Sigmoid colon (tissue), 7 donors: Measurements from ENCODE around the gene RBM34. TPM values are rescaled to one million over a fixed set of nuclear protein-coding genes. Genes with fewer than 3 reads are reported as not detected.
"Not testable (repeated sequence)": the region's sequence is repeated elsewhere in the genome, so short reads cannot be mapped to it uniquely, and the experiment has no call there.

Experiments used
- DNase-seq: peaks from one replicate; pipeline ENCODE4 v3.0.0-alpha.2; 2019
- H3K27ac ChIP-seq, 4 donors: fragments of 200-600 bp; sonication (generic); one replicate each; pipeline ENCODE4 v1.5.1; 2016 to 2019; ENCODE audit warnings: mild to moderate bottlenecking in 1 of 4
- H3K27me3 ChIP-seq, 3 donors: fragments of 200-600 bp; sonication (generic); one replicate each; pipeline ENCODE4 v1.5.1; 2019; ENCODE audit warnings: mild to moderate bottlenecking in 1 of 3
- H3K36me3 ChIP-seq, 4 donors: fragments of 200-600 bp; sonication (generic); one replicate each; pipeline ENCODE4 v1.5.1; 2016 to 2019
- H3K4me1 ChIP-seq, 4 donors: fragments of 200-600 bp; sonication (generic); one replicate each; pipeline ENCODE4 v1.5.1; 2017 to 2019
- H3K4me3 ChIP-seq, 4 donors: fragments of 200-600 bp; sonication (generic); one replicate each; pipeline ENCODE4 v1.5.1; 2017 to 2019; ENCODE audit warnings: mild to moderate bottlenecking in 2 of 4, moderate library complexity in 1 of 4
- H3K9me3 ChIP-seq, 4 donors: fragments of 200-600 bp in 3 of 4; sonication (generic) in 3 of 4; one replicate each; pipeline versions ENCODE4 v1.5.1 to v1.6.1; 2013 to 2019
- EP300 ChIP-seq, 4 donors: sonication (generic); formaldehyde crosslinking; IDR thresholded peaks; one replicate each; pipeline ENCODE4 v1.6.1; 2017; ENCODE audit warnings: antibody characterized with exemption in 4 of 4
- POLR2A ChIP-seq, 2 donors: fragments of 450-650 bp; IDR thresholded peaks; one replicate each; pipeline ENCODE4 v1.6.1; 2016; ENCODE audit warnings: antibody characterized with exemption in 2 of 2, mild to moderate bottlenecking in 2 of 2, moderate library complexity in 2 of 2
- POLR2AphosphoS5 ChIP-seq, 4 donors: sonication (generic); formaldehyde crosslinking; IDR thresholded peaks; one replicate each; pipeline ENCODE4 v1.6.1; 2017; ENCODE audit warnings: antibody characterized with exemption in 4 of 4
- WGBS, 2 donors: extraction: QIAGEN DNeasy Blood & Tissue Kit; methylation state at CpG; one replicate each; pipeline ENCODE4 v1.1.7; 2013; 5-methylcytosine and 5-hydroxymethylcytosine counted together
- intact Hi-C: fragments of 100-400 bp; cut with DNase I; formaldehyde crosslinking; loops from one replicate; pipeline ENCODE4 v1.15.1; 2023
- polyA plus RNA-seq, 3 donors: library from polyadenylated mRNA; stranded (reverse); fragments of 200-250 nt; gene quantifications; one replicate each; pipeline ENCODE4 v1.2.3, GENCODE V29; 2013
- total RNA-seq, 4 donors: library from RNA; depleted of rRNA; stranded (reverse); fragments of >200 nt; gene quantifications; one replicate each; pipeline ENCODE4 v1.1.0, GENCODE V29; 2016
- TF ChIP-seq, protein P1 (sequence below), 4 experiments: fragments of 450-650 bp in 3 of 4; fragments of 200-600 bp in 1 of 4; IDR thresholded peaks; one replicate each; pipeline ENCODE4 v1.5.1; 2016 to 2019; ENCODE audit warnings: antibody characterized with exemption in 4 of 4, mild to moderate bottlenecking in 3 of 4, moderate library complexity in 2 of 4
- donor health status: healthy with polysubstance abuse.
- donor health status: Bipolar disorder and iron deficiency.
- donor health status: healthy.

Gene RBM34
- total and polyA plus RNA-seq, 7 donors: 46.4 to 83.9 (median 55.3) TPM

- 65 to 68% methylated on average over 21 of the region's 21 CpGs for WGBS, 2 donors
- intact Hi-C loops: loop anchor here (2.0 kb wide), 2 partner anchors 33 to 167 kb away; partner anchors contain the start of genes ARID4B, GGPS1 and TOMM20
- H3K9me3 ChIP-seq: no peaks in the 10 kb centered on the region
- H3K27ac ChIP-seq: peak overlapping the region; percentile 89 to 91 (median 90)
- H3K4me1 ChIP-seq: peaks cover 0 to 31% (median 20%) of the 10 kb centered on the region in 4 donors
- peaks cover 0 to 22% (median 1%) of the 10 kb centered on the region in 4 donors for H3K36me3 ChIP-seq
- no peaks in the 10 kb centered on the region for H3K27me3 ChIP-seq
- DNase-seq: no peak
- TF ChIP-seq POLR2A (IDR thresholded peaks at IDR 0.05) (no peak), POLR2AphosphoS5 (IDR thresholded peaks at IDR 0.05) (no peak), EP300 (IDR thresholded peaks at IDR 0.05) (no peak)
- TF ChIP-seq, protein P1, sequence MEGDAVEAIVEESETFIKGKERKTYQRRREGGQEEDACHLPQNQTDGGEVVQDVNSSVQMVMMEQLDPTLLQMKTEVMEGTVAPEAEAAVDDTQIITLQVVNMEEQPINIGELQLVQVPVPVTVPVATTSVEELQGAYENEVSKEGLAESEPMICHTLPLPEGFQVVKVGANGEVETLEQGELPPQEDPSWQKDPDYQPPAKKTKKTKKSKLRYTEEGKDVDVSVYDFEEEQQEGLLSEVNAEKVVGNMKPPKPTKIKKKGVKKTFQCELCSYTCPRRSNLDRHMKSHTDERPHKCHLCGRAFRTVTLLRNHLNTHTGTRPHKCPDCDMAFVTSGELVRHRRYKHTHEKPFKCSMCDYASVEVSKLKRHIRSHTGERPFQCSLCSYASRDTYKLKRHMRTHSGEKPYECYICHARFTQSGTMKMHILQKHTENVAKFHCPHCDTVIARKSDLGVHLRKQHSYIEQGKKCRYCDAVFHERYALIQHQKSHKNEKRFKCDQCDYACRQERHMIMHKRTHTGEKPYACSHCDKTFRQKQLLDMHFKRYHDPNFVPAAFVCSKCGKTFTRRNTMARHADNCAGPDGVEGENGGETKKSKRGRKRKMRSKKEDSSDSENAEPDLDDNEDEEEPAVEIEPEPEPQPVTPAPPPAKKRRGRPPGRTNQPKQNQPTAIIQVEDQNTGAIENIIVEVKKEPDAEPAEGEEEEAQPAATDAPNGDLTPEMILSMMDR (IDR thresholded peaks at IDR 0.05): no peak
- H3K4me3 ChIP-seq: peak overlapping the region; percentile 64 to 82 (median 76)
These were observed 756 bp upstream of the RBM34 start for GRCh38 chr1:235161685-235162327.

DNA sequence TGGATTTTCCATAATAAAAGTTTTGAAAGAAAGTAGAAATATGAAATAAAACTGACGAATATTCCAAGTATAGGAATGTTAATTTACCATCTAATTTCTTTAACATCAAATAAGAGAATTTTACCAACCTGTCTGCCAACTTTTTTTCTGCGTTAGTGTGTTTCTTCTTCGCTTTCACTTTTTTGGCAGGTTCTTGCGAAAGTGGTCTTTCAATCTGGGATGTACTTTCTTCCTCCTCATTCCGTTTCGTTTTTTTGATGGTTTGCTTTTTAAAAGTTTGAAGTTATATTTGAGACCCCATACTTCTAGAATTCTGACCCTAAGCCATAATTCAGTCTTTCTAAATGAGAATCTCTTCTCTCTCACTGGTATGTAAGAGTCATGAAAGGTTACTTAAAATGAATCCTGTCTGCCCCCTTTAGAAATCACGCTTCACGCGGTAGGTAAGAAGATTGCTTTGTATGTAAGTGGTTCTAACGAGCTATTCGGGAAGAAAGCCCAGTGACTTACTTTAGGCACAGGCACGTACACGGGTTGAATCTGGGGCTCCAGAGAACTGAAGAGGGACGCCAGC is 580 bp downstream of the RBM34 start:
- Histone ChIP-seq H3K36me3 (peaks cover 0 to 32% (median 6%) of the 10 kb centered on the region in 4 donors), H3K4me1 (peaks cover 0 to 31% (median 20%) of the 10 kb centered on the region in 4 donors), H3K27ac (peak overlapping the region; percentile 89 to 91 (median 90)), H3K9me3 (no peaks in the 10 kb centered on the region), H3K27me3 (no peaks in the 10 kb centered on the region), H3K4me3 (peak overlapping the region; percentile 64 to 82 (median 76))
- no peak for DNase-seq
- WGBS, 2 donors: 5 to 10% methylated on average over 14 of the region's 14 CpGs
- intact Hi-C loops: loop anchor here (2.0 kb wide), 2 partner anchors 32 to 168 kb away; partner anchors contain the start of genes ARID4B, GGPS1 and TOMM20
- TF ChIP-seq POLR2AphosphoS5 (IDR thresholded peaks at IDR 0.05) (no peak), EP300 (IDR thresholded peaks at IDR 0.05) (no peak), POLR2A (IDR thresholded peaks at IDR 0.05) (no peak)
- TF ChIP-seq, protein P1 (IDR thresholded peaks at IDR 0.05): no peak

GRCh38 chr1:235159930-235160329 is 1.1 kb downstream of the RBM34 start:
- Histone ChIP-seq H3K4me1 (peaks cover 0 to 32% (median 20%) of the 10 kb centered on the region in 4 donors), H3K4me3 (peak overlapping the region in 2 of 4 donors; percentile 64 to 78), H3K27ac (peak overlapping the region in 3 of 4 donors; percentile 89 to 91 (median 90)), H3K36me3 (peaks cover 0 to 37% (median 6%) of the 10 kb centered on the region in 4 donors)
- H3K9me3 ChIP-seq, DNase-seq, H3K27me3 ChIP-seq: not testable (repeated sequence)
- WGBS, 2 donors: 80 to 86% methylated on average over 9 of the region's 9 CpGs
- intact Hi-C loops: loop anchor here (2.0 kb wide), 2 partner anchors 31 to 169 kb away; partner anchors contain the start of genes ARID4B, GGPS1 and TOMM20

GRCh38 chr1:235159284-235159683 is 1.8 kb downstream of the RBM34 start:
- DNase-seq, H3K27me3 ChIP-seq, H3K9me3 ChIP-seq, H3K4me3 ChIP-seq, intact Hi-C loops, H3K27ac ChIP-seq: not testable (repeated sequence)
- 89 to 96% methylated on average over 9 of the region's 9 CpGs for WGBS, 2 donors
- Histone ChIP-seq H3K4me1 (peaks cover 0 to 36% (median 20%) of the 10 kb centered on the region in 4 donors), H3K36me3 (peaks cover 0 to 43% (median 6%) of the 10 kb centered on the region in 4 donors)

GRCh38 chr1:235158680-235159079 is 2.4 kb downstream of the RBM34 start:
- Histone ChIP-seq H3K4me3 (no peak overlapping the region), H3K36me3 (peaks cover 2 to 49% (median 10%) of the 10 kb centered on the region in 4 donors), H3K27ac (no peak overlapping the region), H3K27me3 (no peaks in the 10 kb centered on the region), H3K9me3 (no peaks in the 10 kb centered on the region), H3K4me1 (peaks cover 0 to 36% (median 20%) of the 10 kb centered on the region in 4 donors)
- TF ChIP-seq EP300 (IDR thresholded peaks at IDR 0.05) (no peak), POLR2A (IDR thresholded peaks at IDR 0.05) (no peak), POLR2AphosphoS5 (IDR thresholded peaks at IDR 0.05) (no peak)
- TF ChIP-seq, protein P1 (IDR thresholded peaks at IDR 0.05): no peak
- intact Hi-C loops: no loop called here
- no peak for DNase-seq
- WGBS, 2 donors: 95 to 96% methylated on average over 6 of the region's 6 CpGs
